COLO829 (cell line): ENCODE data around the gene CGA.
"Not testable (repeated sequence)": the region's sequence is repeated elsewhere in the genome, so short reads cannot be mapped to it uniquely, and the experiment has no call there.

Source experiments
- DNase-seq: peaks from one replicate; pipeline ENCODE4 v3.0.0; 2012; ENCODE audit warnings: low spot score

Gene CGA

DNA sequence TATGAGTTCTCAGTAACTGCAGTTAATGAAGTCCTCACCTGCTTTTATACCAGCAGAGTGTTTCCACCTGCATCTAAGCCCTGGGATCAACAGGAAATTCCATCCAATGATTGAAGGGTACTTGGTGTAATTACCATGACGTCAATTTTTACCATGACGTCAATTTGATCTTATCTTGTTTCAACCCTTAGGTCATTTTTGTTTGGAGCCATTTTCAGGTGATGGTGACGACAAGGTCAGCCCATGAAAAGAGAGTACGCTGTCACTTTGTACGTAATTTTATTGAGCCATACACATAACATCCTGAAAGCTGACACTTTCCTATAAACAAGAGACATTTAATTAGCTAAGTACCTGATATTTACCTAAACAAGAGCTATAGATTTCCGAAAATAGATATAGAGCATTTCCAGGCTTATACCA, at the start of gene CGA:
TSS of gene CGA (minus strand) at position 20 of the 423 bp plus-strand sequence. CDS start 6,906 bp downstream, outside the sequence.
- DNase-seq: no peak

- not testable (repeated sequence) for DNase-seq
Measured at GRCh38 chr6:87139927-87140326, 45.0 kb upstream of the CGA start.

DNA sequence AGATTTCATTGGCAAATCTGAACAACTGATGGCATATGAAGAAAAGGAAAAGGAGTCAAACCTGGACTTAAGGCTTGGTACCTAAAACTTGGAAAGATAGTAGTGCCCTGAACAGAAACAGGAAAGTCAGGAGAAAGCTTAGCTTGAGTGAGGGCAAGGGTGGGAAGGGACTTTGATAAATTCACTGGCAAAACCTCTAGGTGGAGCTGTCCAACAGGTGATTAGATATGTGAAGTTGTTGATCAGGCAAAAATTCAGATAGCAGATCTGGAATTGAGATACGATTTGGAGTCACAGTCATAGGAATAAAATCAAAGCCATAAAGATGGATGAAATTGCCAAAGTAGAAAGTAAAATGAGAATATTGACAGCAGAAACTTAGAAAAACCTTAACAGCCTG, 44.3 kb upstream of the CGA start:
- peak; percentile 68 for DNase-seq

- DNase-seq: no peak
Measured at GRCh38 chr6:87136963-87137362, 42.1 kb upstream of the CGA start.

GRCh38 chr6:87127737-87128136, 32.8 kb upstream of the CGA start:
- no peak for DNase-seq

GRCh38 chr6:87126501-87126900, 31.6 kb upstream of the CGA start:
- no peak for DNase-seq

DNA sequence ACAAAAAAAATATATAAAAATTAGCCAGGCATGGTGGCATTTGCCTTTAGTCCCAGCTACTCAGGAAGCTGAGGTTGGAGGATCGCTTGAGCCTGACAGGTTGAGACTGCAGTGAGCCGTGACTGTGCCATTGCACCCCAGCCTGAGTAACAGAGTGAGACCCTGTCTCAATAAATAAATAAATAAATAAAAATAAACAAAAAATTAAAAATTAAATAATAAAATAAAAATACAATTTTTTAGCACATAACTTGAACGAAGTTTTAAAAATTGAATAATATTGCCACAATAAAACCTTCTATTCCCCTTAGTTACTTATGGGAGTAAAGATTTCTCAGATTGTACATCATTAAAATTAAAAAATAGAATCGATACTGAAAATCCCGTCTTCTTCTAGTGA, 29.2 kb upstream of the CGA start:
- DNase-seq: no peak

DNA sequence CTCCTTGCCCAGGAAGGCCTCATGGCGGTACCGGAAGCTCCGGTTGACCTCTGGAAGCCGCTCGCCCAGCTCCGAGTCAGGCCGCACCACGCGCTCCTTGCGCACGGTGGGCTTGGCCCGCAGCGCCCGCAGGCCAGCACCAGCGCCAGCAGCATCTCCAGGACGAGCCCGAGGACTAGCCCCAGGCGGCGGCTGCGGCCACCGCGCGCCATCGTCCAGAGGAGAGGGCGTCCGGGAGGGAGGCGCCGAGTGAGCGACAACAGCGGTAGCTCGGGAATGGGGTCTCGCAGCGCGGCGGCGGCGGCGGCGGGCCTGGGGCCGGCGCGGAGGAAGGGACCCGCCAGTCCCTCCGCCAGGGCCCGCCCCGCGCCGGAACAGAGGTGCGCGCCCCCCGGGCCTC, 27.6 kb upstream of the CGA start:
- DNase-seq: no peak

- no peak for DNase-seq
Measured at GRCh38 chr6:87118054-87118453, 23.1 kb upstream of the CGA start.

DNA sequence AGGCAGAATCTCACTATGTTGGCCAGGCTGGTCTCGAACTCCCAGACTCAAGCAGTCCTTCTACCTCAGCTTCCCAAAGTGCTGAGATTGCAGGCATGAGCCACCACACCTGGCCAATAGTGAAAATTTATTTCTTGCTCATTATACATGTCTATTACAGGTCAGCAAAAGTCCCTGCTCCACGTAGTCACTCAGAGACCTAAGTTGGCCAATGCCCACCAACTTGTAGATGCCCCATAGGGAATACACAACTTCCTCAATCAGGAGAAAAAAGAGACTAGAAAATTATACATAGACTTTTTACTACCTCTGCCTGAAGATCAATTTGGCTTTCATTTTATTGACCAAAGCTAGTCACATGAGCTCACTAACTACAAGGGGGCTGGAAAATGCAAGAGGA, 22.0 kb upstream of the CGA start:
- DNase-seq: no peak

- DNase-seq: no peak
Measured at GRCh38 chr6:87115402-87116135, 20.7 kb upstream of the CGA start.

DNA sequence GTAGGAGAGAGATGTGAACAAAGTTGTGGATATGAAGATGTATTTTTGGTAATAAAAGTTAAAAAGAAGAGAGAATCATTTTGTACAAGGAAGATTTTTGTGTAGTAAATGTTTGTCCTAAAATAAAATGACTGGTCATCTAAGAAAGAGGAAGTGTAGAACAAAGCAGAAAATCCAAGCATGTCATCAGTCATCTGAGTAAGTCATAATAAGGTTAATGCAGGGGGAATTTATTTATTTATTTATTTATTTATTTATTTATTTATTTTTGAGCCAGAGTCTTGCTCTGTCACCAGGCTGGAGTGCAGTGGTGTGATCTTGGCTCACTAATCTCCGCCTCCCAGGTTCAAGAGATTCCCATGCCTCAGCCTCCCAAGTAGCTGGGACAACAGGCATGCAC, 15.7 kb upstream of the CGA start:
- DNase-seq: no peak

- no peak for DNase-seq
Measured at GRCh38 chr6:87105823-87106222, 10.9 kb upstream of the CGA start.

GRCh38 chr6:87104667-87105066, 9.8 kb upstream of the CGA start:
- no peak for DNase-seq

- no peak for DNase-seq
Measured at GRCh38 chr6:87103977-87104601, 9.2 kb upstream of the CGA start.

- DNase-seq: no peak
Measured at GRCh38 chr6:87102151-87102621, 7.3 kb upstream of the CGA start.

- DNase-seq: no peak
Measured at GRCh38 chr6:87101067-87101466, 6.2 kb upstream of the CGA start.

DNA sequence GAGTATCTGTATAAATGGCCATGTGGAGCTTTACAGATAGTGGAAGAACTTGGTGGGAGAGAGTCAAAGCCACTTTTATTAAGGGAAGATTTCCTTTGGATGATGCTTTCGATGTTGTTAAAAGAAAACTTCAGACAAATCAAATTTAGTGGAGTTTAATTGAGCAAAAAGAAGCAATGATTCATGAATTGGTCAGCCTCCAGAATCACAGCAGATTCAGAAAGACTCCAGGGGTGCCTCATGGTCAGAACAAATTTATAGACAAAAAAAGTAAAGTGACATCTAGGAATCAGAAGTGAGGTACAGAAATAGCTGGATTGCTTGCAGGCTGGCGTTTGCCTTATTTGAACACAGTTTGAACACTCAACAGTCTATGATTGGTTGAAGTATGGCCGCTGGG, 5.3 kb upstream of the CGA start:
- no peak for DNase-seq

DNA sequence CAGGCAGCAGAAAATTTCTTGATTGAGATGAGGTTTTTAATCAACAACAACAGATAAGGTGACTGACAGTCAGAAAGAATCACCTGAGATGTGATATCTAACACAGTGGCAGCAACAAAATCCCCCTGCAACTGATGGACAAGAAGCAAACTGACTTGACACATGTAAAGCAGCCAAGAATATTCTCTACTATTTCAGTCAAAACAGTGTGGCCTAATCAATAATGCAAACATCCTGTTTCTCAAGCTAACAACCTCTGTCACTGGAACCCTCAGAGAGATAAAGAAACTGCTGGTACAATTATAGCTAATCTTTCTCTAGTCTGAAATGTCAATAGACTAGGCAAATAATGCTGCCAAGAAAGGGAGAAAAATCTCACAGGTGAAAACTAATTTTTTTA, 4.6 kb upstream of the CGA start:
- DNase-seq: no peak

- no peak for DNase-seq
Measured at GRCh38 chr6:87094576-87094975, 330 bp downstream of the CGA start.

DNA sequence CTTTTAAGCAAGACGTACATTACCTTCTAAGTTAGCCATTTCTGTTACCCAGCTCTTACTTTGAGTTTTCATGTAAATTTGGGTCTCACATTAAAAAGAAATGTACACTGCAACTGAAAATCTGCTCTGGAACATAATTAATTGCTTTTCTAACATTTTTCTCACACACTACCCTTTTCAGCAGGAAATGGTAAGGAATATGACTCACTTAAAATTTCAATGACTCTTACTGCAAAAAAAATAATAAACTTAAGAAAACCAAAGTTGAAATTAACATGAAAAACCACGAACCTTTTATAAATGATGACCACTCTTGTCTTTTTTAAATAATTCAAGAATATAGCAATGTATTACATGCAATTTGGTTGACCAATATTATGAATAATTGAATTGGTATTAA, 1.3 kb downstream of the CGA start:
- DNase-seq: no peak

- no peak for DNase-seq
Measured at GRCh38 chr6:87093199-87093598, 1.7 kb downstream of the CGA start.

DNA sequence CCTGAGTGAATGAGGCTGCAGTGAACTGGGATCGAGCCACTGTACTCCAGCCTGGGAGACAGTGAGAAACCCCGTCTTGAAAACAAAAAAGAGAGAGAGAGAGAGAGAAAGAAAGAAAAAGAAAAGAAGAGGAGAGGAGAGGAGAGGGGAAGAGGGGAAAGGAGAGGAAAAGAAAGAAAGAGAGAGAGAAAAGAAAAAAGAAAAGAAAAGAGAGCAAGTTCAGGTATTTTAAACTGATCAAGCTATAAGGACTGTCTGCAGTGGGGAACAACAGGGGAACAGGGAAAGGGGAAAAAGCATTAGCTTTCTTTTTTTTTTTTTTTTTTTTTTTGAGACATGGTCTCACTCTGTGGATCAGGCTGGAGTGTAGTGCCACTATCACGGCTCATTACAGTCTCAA, 2.5 kb downstream of the CGA start:
- DNase-seq: no peak

- DNase-seq: no peak
Measured at GRCh38 chr6:87089135-87089534, 5.8 kb downstream of the CGA start.
